ENCODE measurements around the gene GATAD2A. TPM values are rescaled to one million over a fixed set of nuclear protein-coding genes. Genes with fewer than 3 reads are reported as not detected.

The GATAD2A gene
- total RNA-seq, 1 experiment from 2014 or later: 84.0 TPM

DNA sequence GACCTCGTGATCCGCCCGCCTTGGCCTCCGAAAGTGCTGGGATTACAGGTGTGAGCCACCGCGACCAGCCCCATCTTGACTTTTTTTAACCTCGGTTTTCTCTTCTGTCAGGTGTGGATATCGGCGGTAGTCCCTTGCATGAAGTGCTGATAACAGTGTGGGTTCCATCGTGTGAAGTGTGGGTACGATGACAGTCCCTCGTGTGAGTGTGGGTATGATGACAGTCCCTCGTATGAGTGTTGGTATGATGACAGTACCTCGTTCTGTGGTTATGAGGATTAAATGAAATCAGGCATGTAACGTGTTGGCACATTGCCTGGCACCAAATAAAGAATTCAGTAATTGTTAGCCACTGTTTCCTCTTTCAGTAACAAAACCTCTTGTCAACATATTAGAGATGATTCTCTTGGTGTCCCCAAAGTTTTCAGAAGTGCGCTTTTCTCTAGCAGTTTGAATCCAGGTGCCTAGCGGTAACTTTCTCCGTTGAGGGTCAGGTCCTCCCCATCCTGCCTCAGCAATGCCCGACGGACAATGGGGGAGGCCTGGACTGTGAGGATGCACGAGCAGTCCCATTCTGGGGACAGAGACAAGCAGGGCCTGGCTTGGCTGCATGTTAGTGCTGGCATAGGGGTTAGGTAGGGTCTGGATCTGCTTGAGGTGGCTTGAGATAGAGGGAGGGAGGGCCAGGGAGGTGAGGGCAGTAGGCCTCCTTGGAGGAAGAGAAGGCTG, 15.3 kb downstream of the GATAD2A start:
- no peak for DNase-seq (ENCODE audit: low spot score)

GRCh38 chr19:19421299-19421696, 15.8 kb downstream of the GATAD2A start:
- no peak for DNase-seq (ENCODE audit: low spot score)

- no peak for DNase-seq (ENCODE audit: low spot score)
Measured at GRCh38 chr19:19422156-19422555, 16.7 kb downstream of the GATAD2A start.

- no peak for DNase-seq (ENCODE audit: low spot score)
Measured at GRCh38 chr19:19423322-19423721, 17.8 kb downstream of the GATAD2A start.

DNA sequence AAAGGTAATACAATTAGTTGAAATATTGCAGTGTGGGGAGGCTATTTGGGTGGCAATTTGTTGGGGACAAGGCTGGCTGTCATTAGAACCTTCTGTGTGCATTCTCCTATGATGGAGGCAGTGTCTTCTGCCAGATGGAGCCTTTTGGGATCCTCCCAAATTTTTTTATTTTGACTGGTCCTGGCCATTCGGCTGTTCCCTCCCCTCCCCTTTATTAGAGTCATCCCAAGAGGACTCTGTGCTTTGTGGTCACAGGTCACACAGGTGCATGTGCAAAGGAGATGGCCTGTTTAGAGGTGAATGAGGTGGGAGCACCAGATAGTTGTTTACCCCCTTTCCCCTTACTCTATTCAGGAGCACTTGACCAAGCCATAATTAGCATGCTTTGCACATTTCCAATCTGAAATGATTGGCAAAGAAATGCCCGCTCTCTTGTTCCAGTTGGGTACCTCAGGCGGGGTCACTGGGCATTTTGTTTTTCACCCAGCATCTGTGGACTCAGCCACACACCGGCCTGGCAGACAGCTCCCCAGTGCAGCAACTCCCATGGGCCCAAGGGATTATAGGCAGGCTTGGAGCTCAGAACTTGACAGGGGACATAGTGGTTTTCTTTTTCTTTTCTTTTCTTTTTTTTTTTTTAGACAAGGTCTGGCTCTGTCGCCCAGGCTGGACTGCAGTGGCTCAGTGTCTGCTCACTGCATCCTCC, 19.8 kb downstream of the GATAD2A start:
- DNase-seq (ENCODE audit: low spot score): no peak

DNA sequence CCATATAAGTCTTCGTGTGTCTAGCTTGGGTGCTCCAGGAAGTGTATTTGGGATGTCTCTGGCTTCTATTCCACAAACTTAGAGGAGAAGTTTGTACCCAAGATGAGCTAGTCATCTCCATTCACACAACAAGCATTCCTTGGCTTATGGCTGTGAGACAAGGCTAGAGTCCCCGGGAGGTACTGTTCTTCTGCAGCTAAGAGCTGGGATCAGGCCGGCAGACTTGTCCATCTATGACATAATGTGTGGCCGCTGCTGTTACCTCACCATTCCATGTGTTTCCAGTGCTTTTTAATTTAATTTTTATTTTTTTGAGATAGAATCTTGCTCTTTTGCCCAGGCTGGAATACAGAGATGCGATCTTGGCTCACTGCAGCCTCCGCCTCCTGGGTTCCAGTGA, 20.7 kb downstream of the GATAD2A start:
- DNase-seq (ENCODE audit: low spot score): no peak

GRCh38 chr19:19426799-19427198, 21.3 kb downstream of the GATAD2A start:
- DNase-seq (ENCODE audit: low spot score): no peak

DNA sequence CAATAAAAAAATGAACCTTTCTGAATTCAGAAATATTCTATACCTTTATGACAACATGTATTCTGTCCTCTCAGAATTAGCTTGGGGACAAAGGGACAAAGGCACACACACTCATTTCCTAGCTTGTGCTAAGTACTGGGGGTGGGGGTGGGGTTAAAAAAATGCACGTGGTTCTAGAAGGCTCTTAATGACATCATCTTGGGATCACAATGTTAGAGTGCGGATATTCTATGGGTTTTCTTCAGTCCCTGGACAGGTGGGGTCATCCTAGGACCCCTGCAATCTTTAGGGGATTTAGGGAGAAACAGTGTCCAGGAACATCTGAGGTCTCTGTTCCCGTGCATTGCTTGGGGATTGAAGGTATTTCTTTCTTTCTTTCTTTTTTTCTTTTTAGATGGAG, 21.8 kb downstream of the GATAD2A start:
- no peak for DNase-seq (ENCODE audit: low spot score)

- DNase-seq (ENCODE audit: low spot score): no peak
Measured at GRCh38 chr19:19427944-19428343, 22.5 kb downstream of the GATAD2A start.

DNA sequence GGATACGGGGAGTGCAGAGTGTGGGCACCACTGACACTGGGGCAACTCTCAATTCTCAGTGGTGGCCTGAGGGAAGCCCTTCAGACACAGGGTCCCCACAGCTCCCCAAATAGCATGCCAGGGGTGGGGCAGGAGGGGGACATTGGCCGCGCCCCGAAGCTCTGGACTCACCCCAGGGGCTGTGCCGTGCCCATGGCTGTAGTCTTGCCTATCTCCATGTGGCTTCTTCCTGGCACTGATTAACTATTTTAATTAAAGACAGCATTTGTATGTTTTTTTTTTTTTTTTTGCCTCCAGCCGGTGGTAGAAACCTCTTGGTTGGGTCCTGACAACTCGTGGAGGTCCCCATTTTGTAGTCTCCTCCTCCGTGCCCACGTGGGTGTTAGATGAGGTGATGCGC, 23.3 kb downstream of the GATAD2A start:
- no peak for DNase-seq (ENCODE audit: low spot score)

DNA sequence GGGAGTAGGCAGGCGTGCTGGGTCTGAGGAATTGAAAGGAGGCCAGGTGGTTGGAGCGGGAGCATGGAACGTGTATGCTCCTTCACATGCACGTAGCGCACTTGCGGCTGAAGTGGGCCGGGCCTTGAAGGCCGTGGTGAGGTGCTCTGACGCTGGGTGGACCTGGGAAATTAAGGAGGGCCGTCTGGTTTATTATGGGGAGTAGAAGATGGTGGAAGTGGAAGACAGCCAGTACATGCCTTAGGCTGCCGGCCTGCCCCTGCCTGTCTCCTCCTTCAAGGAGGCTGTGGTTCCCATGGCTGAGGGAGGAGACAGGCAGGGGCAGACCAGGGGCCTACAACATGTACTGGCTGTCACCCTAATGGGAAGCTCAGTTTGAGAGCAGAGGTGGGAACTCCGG, 23.9 kb downstream of the GATAD2A start:
- no peak for DNase-seq (ENCODE audit: low spot score)

GRCh38 chr19:19432732-19433131, 27.3 kb downstream of the GATAD2A start:
- no peak for DNase-seq (ENCODE audit: low spot score)

GRCh38 chr19:19433666-19434213, 28.3 kb downstream of the GATAD2A start:
- DNase-seq (ENCODE audit: low spot score): no peak

GRCh38 chr19:19434483-19435045, 29.1 kb downstream of the GATAD2A start:
- no peak for DNase-seq (ENCODE audit: low spot score)

- no peak for DNase-seq (ENCODE audit: low spot score)
Measured at GRCh38 chr19:19436137-19436691, 30.7 kb downstream of the GATAD2A start.

DNA sequence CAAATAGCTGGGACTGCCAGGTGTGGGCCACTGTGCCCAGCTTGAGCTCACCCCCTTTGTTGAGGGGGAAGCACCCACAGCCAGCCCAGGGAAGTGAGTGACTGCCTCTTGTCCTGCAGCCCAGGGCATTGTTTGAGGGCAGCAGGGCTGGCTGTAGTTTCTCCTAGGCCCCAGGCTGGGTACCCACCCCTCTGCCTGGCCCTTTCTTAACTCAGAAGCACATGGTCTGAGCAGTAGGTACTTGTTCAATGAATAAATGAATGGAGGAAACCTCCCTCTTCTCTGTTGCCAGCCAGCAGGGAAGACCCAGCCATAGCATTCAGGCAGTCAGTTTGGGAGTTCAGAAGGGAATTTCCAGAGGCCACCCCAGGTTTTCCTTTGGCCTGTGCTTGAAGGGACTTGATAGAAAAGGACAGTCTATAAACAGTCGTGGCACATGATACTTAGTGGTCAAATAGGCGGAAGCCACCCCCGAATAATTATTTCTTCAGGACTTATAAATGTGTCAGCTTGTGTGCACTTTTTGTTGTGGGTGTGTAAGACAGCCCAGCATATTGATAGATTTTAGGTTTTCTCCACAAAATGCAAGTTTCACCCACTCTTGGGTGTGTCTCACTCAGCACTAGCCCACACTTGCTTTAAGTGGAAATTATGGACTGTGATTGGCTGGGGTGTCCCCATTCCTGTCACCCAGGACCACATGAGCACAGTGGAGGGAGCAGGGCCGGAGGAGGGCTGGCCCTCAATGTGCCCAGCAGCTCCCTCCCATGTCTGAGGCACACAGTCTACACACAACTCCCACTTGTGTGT, 33.1 kb downstream of the GATAD2A start:
- DNase-seq (ENCODE audit: low spot score): no peak

- no peak for DNase-seq (ENCODE audit: low spot score)
Measured at GRCh38 chr19:19439176-19439482, 33.7 kb downstream of the GATAD2A start.

- no peak for DNase-seq (ENCODE audit: low spot score)
Measured at GRCh38 chr19:19443283-19443682, 37.8 kb downstream of the GATAD2A start.

DNA sequence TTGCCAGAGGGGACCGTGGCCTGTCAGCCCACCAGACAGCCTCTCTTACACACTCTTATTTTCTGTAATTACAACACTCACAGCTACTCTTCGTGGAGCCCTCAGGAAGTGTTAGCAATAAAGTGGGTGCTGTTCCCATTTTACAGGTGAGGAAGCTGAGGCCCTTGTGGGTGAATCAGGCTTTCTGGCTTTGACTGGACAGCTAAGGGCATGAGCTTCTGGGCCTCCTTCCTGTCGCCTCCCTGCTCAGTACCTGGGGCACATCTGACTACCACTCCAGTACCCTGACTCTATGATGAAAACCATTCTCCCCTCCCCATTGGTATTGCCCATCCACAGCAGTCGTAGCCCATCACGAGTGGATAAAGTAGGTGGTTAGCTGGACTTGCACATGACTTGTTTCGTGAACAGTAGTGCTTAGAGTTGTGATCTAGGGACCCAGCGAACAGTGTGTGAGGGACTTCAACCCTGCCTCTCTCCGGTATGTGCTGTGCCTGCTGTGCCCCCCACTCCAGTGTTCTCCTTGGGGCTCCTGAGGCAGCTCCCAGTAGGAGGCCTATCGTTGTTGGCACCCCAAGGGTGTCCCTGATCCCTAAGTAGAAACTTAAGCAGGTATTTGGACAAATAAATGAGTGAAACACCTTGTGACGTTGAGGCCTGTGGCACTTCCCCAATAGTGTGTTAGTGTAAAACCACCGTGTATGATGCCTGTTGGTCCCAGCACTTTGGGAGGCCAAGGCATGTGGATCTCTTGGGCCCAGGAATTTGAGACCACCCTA, 38.6 kb downstream of the GATAD2A start:
- no peak for DNase-seq (ENCODE audit: low spot score)

GRCh38 chr19:19444681-19445155, 39.2 kb downstream of the GATAD2A start:
- DNase-seq (ENCODE audit: low spot score): peak; percentile 42

DNA sequence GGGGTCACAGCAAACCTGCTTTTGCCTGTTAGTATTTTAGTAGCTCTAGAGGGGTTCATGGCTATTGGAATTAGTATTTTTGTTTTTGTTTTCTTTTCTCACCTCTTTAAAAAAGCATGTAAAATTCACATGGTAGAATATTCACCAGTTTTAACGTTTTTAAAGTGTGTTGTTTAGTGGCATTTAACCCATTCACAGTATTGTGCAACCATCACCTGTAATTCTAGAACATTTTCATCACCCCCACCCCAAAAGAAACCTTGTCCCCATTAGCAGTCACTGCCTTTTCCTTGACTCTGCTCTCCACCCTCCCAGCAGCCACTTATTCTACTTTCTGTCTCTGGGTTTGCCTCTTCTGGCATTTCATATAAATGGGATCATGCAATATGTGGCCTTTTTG, 39.8 kb downstream of the GATAD2A start:
- no peak for DNase-seq (ENCODE audit: low spot score)
